Upper lobe of left lung (tissue), 6 donors: ENCODE measurements around the gene CASP12. TPM values are rescaled to one million over a fixed set of nuclear protein-coding genes. Genes with fewer than 3 reads are reported as not detected.

Experiments used
- ATAC-seq, 2 donors: fragments of 200-7000 bp; cut with Tn5 transposase; one replicate each; pipeline ENCODE4 v1.9.1; 2022; ENCODE audit warnings: mild to moderate bottlenecking in 2 of 2, moderate library complexity in 2 of 2; ENCODE audit not compliant: low FRiP score in 2 of 2
- DNase-seq, 2 donors: peaks; one replicate each; pipeline ENCODE4 v3.0.0-alpha.2; 2019 to 2020
- H3K27ac ChIP-seq, 4 donors: fragments of 200-600 bp; sonication (generic); one replicate each; pipeline ENCODE4 v1.5.1; 2016 to 2019
- H3K27me3 ChIP-seq, 4 donors: fragments of 200-600 bp; sonication (generic); one replicate each; pipeline ENCODE4 v1.5.1; 2017 to 2019
- H3K36me3 ChIP-seq, 4 donors: fragments of 200-600 bp; sonication (generic); one replicate each; pipeline ENCODE4 v1.5.1; 2016 to 2019
- H3K4me1 ChIP-seq, 4 donors: fragments of 200-600 bp; sonication (generic); one replicate each; pipeline ENCODE4 v1.5.1; 2018 to 2019
- H3K4me3 ChIP-seq, 4 donors: fragments of 200-600 bp; sonication (generic); one replicate each; pipeline ENCODE4 v1.5.1; 2017 to 2019; ENCODE audit warnings: mild to moderate bottlenecking in 2 of 4, moderate library complexity in 1 of 4
- H3K9me3 ChIP-seq, 4 donors: fragments of 200-600 bp; sonication (generic); one replicate each; pipeline ENCODE4 v1.5.1; 2018 to 2019
- EP300 ChIP-seq, 4 donors: sonication (generic); formaldehyde crosslinking; IDR thresholded peaks; one replicate each; pipeline ENCODE4 v1.5.1; 2017; ENCODE audit warnings: antibody characterized with exemption in 4 of 4, control low read depth in 2 of 4
- POLR2A ChIP-seq, 4 donors: fragments of 450-650 bp; IDR thresholded peaks; one replicate each; pipeline ENCODE4 v1.5.1; 2016 to 2017; ENCODE audit warnings: antibody characterized with exemption in 4 of 4, mild to moderate bottlenecking in 2 of 4
- WGBS, 2 donors: methylation state at CpG; one replicate each; pipeline ENCODE4 v1.1.5; 2017 to 2018; 5-methylcytosine and 5-hydroxymethylcytosine counted together
- small RNA-seq, 4 donors: library from RNA; depleted of rRNA; stranded (forward); fragments of <200 nt; gene quantifications; one replicate each; pipeline ENCODE3, GENCODE V24; 2016
- total RNA-seq, 6 donors: library from RNA; depleted of rRNA in 4 of 6; stranded (reverse); fragments of >200 nt in 4 of 6; gene quantifications; one replicate each; pipeline versions ENCODE4 v1.1.0 to v1.2.1, GENCODE V29; 2016 to 2021
- donor health status: DM: no; HTN: no; CAD: no; lungs with moderate emphysema.
- donor health status: DM: no; HTN: yes; CAD: no; lungs with severe emphysema.

The CASP12 gene
- total RNA-seq, 6 donors from 2014 or later = 0.91 to 9.5 (median 1.4) TPM

GRCh38 chr11:104836691-104837090 lies 61.6 kb downstream of the CASP12 start:
- no peaks in the 10 kb centered on the region for H3K27me3 ChIP-seq
- peaks cover 0 to 6% (median 2%) of the 10 kb centered on the region in 4 donors for H3K9me3 ChIP-seq
- TF ChIP-seq POLR2A (IDR thresholded peaks at IDR 0.05) (no peak), EP300 (IDR thresholded peaks at IDR 0.05) (no peak)
- no peak overlapping the region for H3K4me3 ChIP-seq
- 28 to 54% methylated on average over 2 of the region's 2 CpGs for WGBS, 2 donors
- no peaks in the 10 kb centered on the region for H3K36me3 ChIP-seq
- peak in 1 of 2 donors; percentile 35 for ATAC-seq
- H3K27ac ChIP-seq = no peak overlapping the region
- H3K4me1 ChIP-seq = no peaks in the 10 kb centered on the region
- DNase-seq = no peak

Small RNA genes lying within 50 kb of the gene (small RNA-seq; reads per million reads assigned to genes)
- 0 reads per million in 4 donors for gene AP002004.1

Other genes with a start within 250 kb of the CASP12 start
- gene CASP4, start 70.1 kb upstream of the CASP12 start, total RNA-seq = 100 to 1,000 TPM in 4 of 6 donors, 10 to 100 TPM in 2; 86.7 to 157 (median 104) TPM
- gene CASP5, start 124.7 kb upstream of the CASP12 start, total RNA-seq = 1 to 10 TPM in 4 of 6 donors, not detected in 2; 1.0 to 4.1 (median 3.2) TPM
- 100 to 1,000 TPM in 1 of 6 donors, 10 to 100 TPM in 5; 25.1 to 122 (median 41.7) TPM for gene CASP1, start 136.7 kb upstream of the CASP12 start, total RNA-seq
- gene CARD16, start 146.9 kb upstream of the CASP12 start, total RNA-seq = 10 to 100 TPM in 5 of 6 donors, 1 to 10 TPM in 1; 5.2 to 79.3 (median 17.3) TPM
- not detected for gene CARD18, start 241.3 kb upstream of the CASP12 start, total RNA-seq